ENCODE measurements around the gene TIGD3.

DNA sequence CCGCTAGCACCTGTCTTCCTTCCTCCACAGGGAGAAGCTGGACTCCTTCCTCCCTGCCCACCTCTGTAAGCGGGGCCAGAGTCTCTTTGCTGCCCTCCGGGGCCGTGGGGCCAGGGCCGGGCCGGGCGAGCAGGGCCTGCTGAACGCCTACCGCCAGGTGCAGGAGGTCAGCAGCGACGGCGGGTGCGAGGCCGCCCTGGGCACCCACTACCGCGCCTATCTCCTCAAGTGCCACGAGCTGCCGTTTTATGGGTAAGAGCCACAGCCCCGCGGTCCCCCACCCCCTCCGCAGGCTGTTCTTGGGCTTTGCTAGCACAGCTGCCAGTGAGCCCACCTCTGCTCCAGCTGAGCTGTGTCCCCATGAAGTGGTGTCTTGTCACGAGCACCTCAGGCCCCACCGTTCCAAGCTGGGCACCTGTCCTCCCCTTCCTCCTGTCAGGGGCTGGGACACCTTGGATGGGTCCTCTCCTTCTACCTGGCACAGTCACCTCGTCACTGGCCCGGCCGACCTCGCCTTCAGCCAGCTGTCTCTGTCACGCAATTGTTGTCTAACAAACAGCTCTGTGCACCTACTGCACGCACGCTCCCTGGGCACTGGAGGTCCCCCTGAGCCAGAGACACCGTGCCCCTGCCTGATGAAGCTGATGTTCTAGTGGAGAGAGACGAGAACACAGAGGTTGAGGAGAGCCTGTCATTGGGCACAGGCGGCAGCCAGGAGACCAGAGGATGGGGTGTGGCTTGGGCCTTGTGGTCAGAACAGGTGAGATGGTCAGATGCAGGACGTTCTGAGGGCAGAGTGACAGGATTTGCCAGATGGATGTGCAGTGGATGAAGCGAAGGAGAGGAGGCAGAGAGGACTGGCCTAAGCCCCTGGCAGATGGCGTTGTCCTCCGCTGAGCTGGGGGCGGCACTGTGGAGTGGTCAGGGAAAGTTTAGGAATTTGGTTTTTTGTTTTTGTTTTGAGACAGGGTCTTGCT is 42.5 kb downstream of the TIGD3 start:
- TF ChIP-seq POLR2A (IDR thresholded peaks at IDR 0.05) (no peak), POLR2AphosphoS5 (IDR thresholded peaks at IDR 0.05) (no peak), EP300 (IDR thresholded peaks at IDR 0.05) (no peak)
- TF ChIP-seq, protein P1, sequence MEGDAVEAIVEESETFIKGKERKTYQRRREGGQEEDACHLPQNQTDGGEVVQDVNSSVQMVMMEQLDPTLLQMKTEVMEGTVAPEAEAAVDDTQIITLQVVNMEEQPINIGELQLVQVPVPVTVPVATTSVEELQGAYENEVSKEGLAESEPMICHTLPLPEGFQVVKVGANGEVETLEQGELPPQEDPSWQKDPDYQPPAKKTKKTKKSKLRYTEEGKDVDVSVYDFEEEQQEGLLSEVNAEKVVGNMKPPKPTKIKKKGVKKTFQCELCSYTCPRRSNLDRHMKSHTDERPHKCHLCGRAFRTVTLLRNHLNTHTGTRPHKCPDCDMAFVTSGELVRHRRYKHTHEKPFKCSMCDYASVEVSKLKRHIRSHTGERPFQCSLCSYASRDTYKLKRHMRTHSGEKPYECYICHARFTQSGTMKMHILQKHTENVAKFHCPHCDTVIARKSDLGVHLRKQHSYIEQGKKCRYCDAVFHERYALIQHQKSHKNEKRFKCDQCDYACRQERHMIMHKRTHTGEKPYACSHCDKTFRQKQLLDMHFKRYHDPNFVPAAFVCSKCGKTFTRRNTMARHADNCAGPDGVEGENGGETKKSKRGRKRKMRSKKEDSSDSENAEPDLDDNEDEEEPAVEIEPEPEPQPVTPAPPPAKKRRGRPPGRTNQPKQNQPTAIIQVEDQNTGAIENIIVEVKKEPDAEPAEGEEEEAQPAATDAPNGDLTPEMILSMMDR (IDR thresholded peaks at IDR 0.05) = no peak
